Neural progenitor cell (in vitro differentiated cells): ENCODE data around the gene TBXAS1. TPM values are rescaled to one million over a fixed set of nuclear protein-coding genes. Genes with fewer than 3 reads are reported as not detected.

ENCODE experiments used
- DNase-seq: peaks from one replicate; pipeline ENCODE4 v3.0.0-alpha.2; 2016; ENCODE audit warnings: low spot score
- H2AFZ ChIP-seq: fragments of 200-600 bp; sonication (generic); replicated peaks from 2 replicates; pipeline ENCODE4 v1.6.1; 2016; ENCODE audit warnings: antibody characterized with exemption
- H3F3A ChIP-seq: fragments of 200-600 bp; sonication (generic); 2 replicates; pipeline ENCODE4 v1.6.1; 2016; ENCODE audit warnings: antibody characterized with exemption, low read depth
- H3K27ac ChIP-seq: fragments of 200-600 bp; sonication (generic); 2 replicates; pipeline ENCODE4 v1.5.1; 2016; ENCODE audit warnings: mild to moderate bottlenecking
- H3K27me3 ChIP-seq: fragments of 200-600 bp; sonication (generic); 2 replicates; pipeline ENCODE4 v1.6.1; 2016; ENCODE audit warnings: mild to moderate bottlenecking, moderate library complexity
- H3K36me3 ChIP-seq: fragments of 200-600 bp; sonication (generic); 2 replicates; pipeline ENCODE4 v1.5.1; 2016
- H3K4me1 ChIP-seq: fragments of 200-600 bp; sonication (generic); 2 replicates; pipeline ENCODE4 v1.6.1; 2016; ENCODE audit warnings: mixed run types
- H3K4me2 ChIP-seq: fragments of 200-600 bp; sonication (generic); 2 replicates; pipeline ENCODE4 v1.6.1; 2016
- H3K4me3 ChIP-seq: fragments of 200-600 bp; sonication (generic); 2 replicates; pipeline ENCODE4 v1.5.1; 2016
- H3K79me2 ChIP-seq: fragments of 200-600 bp; sonication (generic); 2 replicates; pipeline ENCODE4 v1.6.1; 2016; ENCODE audit warnings: low read depth
- H3K9ac ChIP-seq: fragments of 200-600 bp; sonication (generic); 2 replicates; pipeline ENCODE4 v1.6.1; 2016
- H3K9me3 ChIP-seq: fragments of 200-600 bp; sonication (generic); 2 replicates; pipeline ENCODE4 v1.5.1; 2016; ENCODE audit warnings: low read depth
- H4K20me1 ChIP-seq: fragments of 200-600 bp; sonication (generic); 2 replicates; pipeline ENCODE4 v1.6.1; 2016; ENCODE audit warnings: low read depth
- H3K27ac Mint-ChIP-seq: 3 replicates; pipeline ENCODE4 v1.8.0; 2021; ENCODE audit warnings: mixed read lengths
- H3K27me3 Mint-ChIP-seq: 2 replicates; pipeline ENCODE4 v1.8.0; 2022; ENCODE audit warnings: low read depth, mild to moderate bottlenecking, inconsistent platforms, moderate library complexity, mixed read lengths; ENCODE audit not compliant: insufficient read depth
- H3K36me3 Mint-ChIP-seq: 3 replicates; pipeline ENCODE4 v1.8.0; 2021; ENCODE audit warnings: mixed read lengths
- H3K4me1 Mint-ChIP-seq: 3 replicates; pipeline ENCODE4 v1.8.0; 2021; ENCODE audit warnings: mixed read lengths
- H3K4me3 Mint-ChIP-seq: 3 replicates; pipeline ENCODE4 v1.8.0; 2021; ENCODE audit warnings: mild to moderate bottlenecking, moderate library complexity, mixed read lengths
- H3K9me3 Mint-ChIP-seq: 3 replicates; pipeline ENCODE4 v1.8.0; 2020; ENCODE audit warnings: mixed read lengths
- CTCF ChIP-seq: fragments of 200-600 bp; sonication (generic); IDR thresholded peaks from 2 replicates; pipeline ENCODE4 v1.5.1; 2017; ENCODE audit warnings: antibody characterized with exemption, mild to moderate bottlenecking
- EZH2 ChIP-seq: fragments of 200-600 bp; sonication (generic); IDR thresholded peaks from 2 replicates; pipeline ENCODE4 v1.6.1; 2017; ENCODE audit warnings: antibody characterized with exemption, mild to moderate bottlenecking, moderate library complexity
- EZH2phosphoT487 ChIP-seq: fragments of 200-600 bp; sonication (generic); IDR thresholded peaks from 2 replicates; pipeline ENCODE4 v1.6.1; 2017; ENCODE audit warnings: antibody characterized with exemption
- total RNA-seq: library from RNA; depleted of rRNA; stranded (reverse); fragments of >200 nt; gene quantifications from 2 replicates; pipeline ENCODE4 v1.2.3, GENCODE V29; 2015; ENCODE audit warnings: low replicate concordance

TBXAS1 gene
- total RNA-seq, 1 donor from 2014 or later = not detected

GRCh38 chr7:139936760-139937310, 107.8 kb downstream of the TBXAS1 start:
- DNase-seq = no peak
- no peaks in the 10 kb centered on the region for H3K36me3 ChIP-seq
- no peaks in the 10 kb centered on the region for H4K20me1 ChIP-seq
- H3K9me3 Mint-ChIP-seq = no peaks in the 10 kb centered on the region
- H3K4me1 Mint-ChIP-seq = no peaks in the 10 kb centered on the region
- no peaks in the 10 kb centered on the region for H3K36me3 Mint-ChIP-seq
- TF ChIP-seq EZH2phosphoT487 = no peak
- TF ChIP-seq CTCF = no peak
- no peak for TF ChIP-seq EZH2
- no peak overlapping the region for H3K4me3 Mint-ChIP-seq
- no peak overlapping the region for H3K9ac ChIP-seq
- no peak overlapping the region for H2AFZ ChIP-seq
- H3K27me3 Mint-ChIP-seq = peaks cover 2% of the 10 kb centered on the region
- H3K27ac Mint-ChIP-seq = no peak overlapping the region
- H3K9me3 ChIP-seq = no peaks in the 10 kb centered on the region
- no peaks in the 10 kb centered on the region for H3K79me2 ChIP-seq
- H3K27me3 ChIP-seq = no peaks in the 10 kb centered on the region
- H3K4me1 ChIP-seq = no peaks in the 10 kb centered on the region
- H3K27ac ChIP-seq = no peak overlapping the region
- H3K4me2 ChIP-seq = no peak overlapping the region
- H3F3A ChIP-seq = no peaks in the 10 kb centered on the region
- H3K4me3 ChIP-seq = no peak overlapping the region

GRCh38 chr7:139937715-139938114, 108.7 kb downstream of the TBXAS1 start:
- H3K4me1 Mint-ChIP-seq = no peaks in the 10 kb centered on the region
- H3K4me3 Mint-ChIP-seq = no peak overlapping the region
- no peak for DNase-seq
- H2AFZ ChIP-seq = no peak overlapping the region
- H3K27me3 Mint-ChIP-seq = peaks cover 2% of the 10 kb centered on the region
- TF ChIP-seq EZH2phosphoT487 (no peak), EZH2 (no peak), CTCF (no peak)
- H3K36me3 ChIP-seq = no peaks in the 10 kb centered on the region
- no peaks in the 10 kb centered on the region for H3K9me3 Mint-ChIP-seq
- H3F3A ChIP-seq = no peaks in the 10 kb centered on the region
- no peaks in the 10 kb centered on the region for H3K79me2 ChIP-seq
- no peak overlapping the region for H3K4me2 ChIP-seq
- no peaks in the 10 kb centered on the region for H3K36me3 Mint-ChIP-seq
- no peaks in the 10 kb centered on the region for H4K20me1 ChIP-seq
- H3K4me1 ChIP-seq = no peaks in the 10 kb centered on the region
- H3K27ac Mint-ChIP-seq = no peak overlapping the region
- no peak overlapping the region for H3K9ac ChIP-seq
- H3K27ac ChIP-seq = no peak overlapping the region
- H3K4me3 ChIP-seq = no peak overlapping the region
- H3K9me3 ChIP-seq = no peaks in the 10 kb centered on the region
- H3K27me3 ChIP-seq = no peaks in the 10 kb centered on the region

- Histone ChIP-seq H3K27ac (no peak overlapping the region), H3K9me3 (no peaks in the 10 kb centered on the region), H3F3A (no peaks in the 10 kb centered on the region), H4K20me1 (no peaks in the 10 kb centered on the region), H3K27me3 (no peaks in the 10 kb centered on the region), H2AFZ (no peak overlapping the region), H3K4me1 (no peaks in the 10 kb centered on the region), H3K9ac (no peak overlapping the region), H3K36me3 (no peaks in the 10 kb centered on the region), H3K4me2 (no peak overlapping the region), H3K79me2 (no peaks in the 10 kb centered on the region), H3K4me3 (no peak overlapping the region)
- DNase-seq = no peak
- TF ChIP-seq EZH2phosphoT487 = no peak
- H3K9me3 Mint-ChIP-seq = no peaks in the 10 kb centered on the region
- no peak overlapping the region for H3K4me3 Mint-ChIP-seq
- peaks cover 3% of the 10 kb centered on the region for H3K27me3 Mint-ChIP-seq
- no peaks in the 10 kb centered on the region for H3K36me3 Mint-ChIP-seq
- peaks cover 11% of the 10 kb centered on the region for H3K4me1 Mint-ChIP-seq
- H3K27ac Mint-ChIP-seq = no peak overlapping the region
Measured at GRCh38 chr7:139940866-139941265, 111.8 kb downstream of the TBXAS1 start.

GRCh38 chr7:139941421-139941820, 112.4 kb downstream of the TBXAS1 start:
- H3K9me3 Mint-ChIP-seq = no peaks in the 10 kb centered on the region
- H3K4me2 ChIP-seq = no peak overlapping the region
- no peak overlapping the region for H2AFZ ChIP-seq
- no peaks in the 10 kb centered on the region for H3K9me3 ChIP-seq
- no peaks in the 10 kb centered on the region for H3K27me3 ChIP-seq
- no peak overlapping the region for H3K4me3 Mint-ChIP-seq
- H3K4me1 Mint-ChIP-seq = peaks cover 11% of the 10 kb centered on the region
- no peak for DNase-seq
- peaks cover 3% of the 10 kb centered on the region for H3K27me3 Mint-ChIP-seq
- H3K9ac ChIP-seq = no peak overlapping the region
- no peaks in the 10 kb centered on the region for H3K4me1 ChIP-seq
- no peak for TF ChIP-seq EZH2
- no peaks in the 10 kb centered on the region for H3K36me3 Mint-ChIP-seq
- no peak overlapping the region for H3K27ac ChIP-seq
- H3K79me2 ChIP-seq = no peaks in the 10 kb centered on the region
- no peaks in the 10 kb centered on the region for H3F3A ChIP-seq
- no peaks in the 10 kb centered on the region for H4K20me1 ChIP-seq
- no peak overlapping the region for H3K4me3 ChIP-seq
- no peak overlapping the region for H3K27ac Mint-ChIP-seq
- H3K36me3 ChIP-seq = no peaks in the 10 kb centered on the region
